K562 (cell line): ENCODE data around the gene BCAS3. TPM values are rescaled to one million over a fixed set of nuclear protein-coding genes. Genes with fewer than 3 reads are reported as not detected.
A peak's percentile ranks its signal among the peaks of the same experiment; 100 is the strongest.

Experiments
- ATAC-seq: fragments of 200-7000 bp; cut with Tn5 transposase; 3 replicates; pipeline ENCODE4 v1.9.1; 2020; ENCODE audit warnings: moderate library complexity
- BruUV-seq: library from RNA; stranded (reverse); fragments of 400-500 nt; replicated peaks from 2 replicates; lab custom pipeline; 2021; lab: Mats Ljungman, UMichigan
- CTCF ChIA-PET: fragments of 300-600 bp; formaldehyde crosslinking; extraction: SDS; loops from one replicate; lab custom pipeline; 2021; ENCODE audit warnings: low intra/inter-chr PET ratio; lab: Yijun Ruan, JAX
- POLR2A ChIA-PET: fragments of 300-600, 350-650 bp; sonication (Branson Sonifier 250); formaldehyde crosslinking; extraction: SDS; loops from one replicate; lab custom pipeline; 2021; ENCODE audit warnings: antibody characterized with exemption, inconsistent platforms; lab: Yijun Ruan, JAX
- DNase-seq, 4 experiments: peaks; one replicate each; pipeline versions ENCODE4 v3.0.0 to v3.0.0-alpha.2; 2011 to 2018; ENCODE audit warnings: low spot score in 3 of 4, mixed read lengths in 3 of 4; ENCODE audit errors: extremely low read depth in 1 of 4
- FAIRE-seq: peaks from 2 replicates; lab custom pipeline; 2011; peaks lifted over from hg19 to GRCh38; lab: Jason Lieb, UNC
- H2AFZ ChIP-seq: 2 replicates; pipeline ENCODE4 v1.6.0; 2011; ENCODE audit warnings: low read depth, low read length, control low read depth, inconsistent platforms
- H3K27ac ChIP-seq: fragments of 200-600 bp; 3 replicates; pipeline ENCODE4 v1.8.0; 2011; ENCODE audit warnings: low read depth, mild to moderate bottlenecking, control low read depth, inconsistent platforms, low read length, moderate library complexity, mixed read lengths; ENCODE audit errors: extremely low read depth
- H3K27me3 ChIP-seq, 2 experiments: fragments of 300-600 bp in 1 of 2; 2 replicates in 1 of 2; 3 replicates in 1 of 2; pipeline versions ENCODE4 v1.6.0 to v1.8.0; 2011; ENCODE audit warnings: inconsistent platforms in 2 of 2, low read length in 2 of 2, mild to moderate bottlenecking in 1 of 2, mixed read lengths in 1 of 2, moderate library complexity in 1 of 2; ENCODE audit not compliant: control insufficient read depth in 2 of 2, insufficient read depth in 2 of 2
- H3K36me3 ChIP-seq: fragments of 300-600 bp; 3 replicates; pipeline ENCODE4 v1.8.0; 2011; ENCODE audit warnings: mild to moderate bottlenecking, low read length, inconsistent platforms; ENCODE audit not compliant: control insufficient read depth, insufficient read depth
- H3K4me1 ChIP-seq, 2 experiments: fragments of 200-600 bp in 1 of 2; replicated peaks in 1 of 2; 2 replicates in 1 of 2; 3 replicates in 1 of 2; pipeline versions ENCODE4 v1.5.1 to v1.8.0; 2011; ENCODE audit warnings: inconsistent platforms in 2 of 2, low read length in 2 of 2, mild to moderate bottlenecking in 1 of 2, mixed read lengths in 1 of 2, moderate library complexity in 1 of 2; ENCODE audit not compliant: control insufficient read depth in 2 of 2, insufficient read depth in 2 of 2
- H3K4me2 ChIP-seq: 2 replicates; pipeline ENCODE4 v1.6.1; 2011; ENCODE audit warnings: low read length, control low read depth, inconsistent platforms, mixed read lengths; ENCODE audit not compliant: insufficient read depth
- H3K4me3 ChIP-seq: fragments of 200-600 bp; sonication (generic), shearing (Covaris generic); 2 replicates; pipeline ENCODE4 v1.5.1; 2016; ENCODE audit warnings: control low read depth, inconsistent platforms
- H3K79me2 ChIP-seq: fragments of 200-600 bp; 3 replicates; pipeline ENCODE4 v1.8.0; 2011; ENCODE audit warnings: low read length, inconsistent platforms; ENCODE audit not compliant: control insufficient read depth, insufficient read depth
- H3K9ac ChIP-seq, 2 experiments: 2 replicates each; pipeline versions ENCODE4 v1.6.0 to v1.6.1; 2011; ENCODE audit warnings: low read depth in 2 of 2, low read length in 2 of 2, control low read depth in 1 of 2, inconsistent platforms in 1 of 2, mild to moderate bottlenecking in 1 of 2, mixed read lengths in 1 of 2; ENCODE audit not compliant: insufficient read depth in 1 of 2
- H3K9me1 ChIP-seq: one replicate; pipeline ENCODE4 v1.6.0; 2011; ENCODE audit warnings: inconsistent platforms, mild to moderate bottlenecking, low read length, moderate library complexity; ENCODE audit not compliant: control insufficient read depth, insufficient read depth
- H3K9me3 ChIP-seq: replicated peaks from 2 replicates; pipeline ENCODE4 v1.5.1; 2011; ENCODE audit warnings: low read depth, low read length, inconsistent platforms; ENCODE audit not compliant: control insufficient read depth, insufficient read depth
- H4K20me1 ChIP-seq: replicated peaks from 2 replicates; pipeline ENCODE4 v1.6.1; 2011; ENCODE audit warnings: low read length, inconsistent platforms, mixed read lengths; ENCODE audit not compliant: control insufficient read depth, insufficient read depth
- ARID2 ChIP-seq: fragments of 450-650 bp; IDR thresholded peaks from 2 replicates; pipeline ENCODE4 v1.6.1; 2017; ENCODE audit warnings: antibody characterized with exemption, mild to moderate bottlenecking
- BRF2 ChIP-seq: IDR thresholded peaks from 3 replicates; pipeline ENCODE4 v1.6.1; 2011; ENCODE audit warnings: borderline replicate concordance, mild to moderate bottlenecking; ENCODE audit not compliant: insufficient read length, insufficient read depth
- CEBPB ChIP-seq: fragments of 450-650 bp; IDR thresholded peaks from 2 replicates; pipeline ENCODE4 v1.6.1; 2016; ENCODE audit warnings: missing genetic modification characterization, missing compliant biosample characterization
- HIVEP1 ChIP-seq: fragments of 250-450 bp; sonication (Bioruptor Pico); IDR thresholded peaks from 2 replicates; pipeline ENCODE4 v1.4.0; 2020; ENCODE audit warnings: mild to moderate bottlenecking
- IRF2 ChIP-seq: sonication (generic); formaldehyde crosslinking; IDR thresholded peaks from 2 replicates; pipeline ENCODE4 v1.8.1; 2022; ENCODE audit warnings: mild to moderate bottlenecking, missing genetic modification reagents
- MTA1 ChIP-seq: fragments of 450-650 bp; IDR thresholded peaks from 2 replicates; pipeline ENCODE4 v1.6.1; 2017; ENCODE audit warnings: borderline replicate concordance
- NR2C2 ChIP-seq, 2 experiments: fragments of 200-800 bp in 1 of 2; sonication (Bioruptor generic) in 1 of 2; sonication (generic) in 1 of 2; formaldehyde crosslinking in 1 of 2; IDR thresholded peaks; 2 replicates each; pipeline versions ENCODE4 v1.6.1 to v1.8.0; 2016 to 2022; ENCODE audit warnings: mild to moderate bottlenecking in 1 of 2, missing compliant biosample characterization in 1 of 2, missing genetic modification characterization in 1 of 2, missing genetic modification reagents in 1 of 2
- ZKSCAN8 ChIP-seq: fragments of 200-800 bp; sonication (Bioruptor generic); IDR thresholded peaks from 2 replicates; pipeline ENCODE4 v1.6.1; 2016; ENCODE audit warnings: missing genetic modification characterization, missing compliant biosample characterization
- ZNF224 ChIP-seq: sonication (generic); formaldehyde crosslinking; IDR thresholded peaks from 2 replicates; pipeline ENCODE4 v1.8.0; 2022; ENCODE audit warnings: mild to moderate bottlenecking, missing genetic modification reagents
- ZNF699 ChIP-seq: fragments of 250-450 bp; sonication (Bioruptor Pico); IDR thresholded peaks from 2 replicates; pipeline ENCODE4 v1.8.0; 2021; ENCODE audit warnings: mild to moderate bottlenecking, moderate library complexity; ENCODE audit not compliant: insufficient replicate concordance
- ZNF766 ChIP-seq: fragments of 200-800 bp; sonication (Bioruptor generic); conservative IDR thresholded peaks from 2 replicates; pipeline ENCODE4 v1.6.1; 2016; ENCODE audit warnings: missing genetic modification characterization, missing compliant biosample characterization
- WGBS: fragments of 100-300 bp; shearing (Covaris generic); methylation state at CpG from one replicate; pipeline ENCODE4 v1.1.6; 2016; ENCODE audit warnings: low coverage, mixed read lengths; ENCODE audit not compliant: insufficient coverage; ENCODE audit errors: missing lambda C conversion rate; 5-methylcytosine and 5-hydroxymethylcytosine counted together
- in situ Hi-C: fragments of 300-500 bp; cut with MboI; formaldehyde crosslinking; loops from 4 replicates; pipeline ENCODE4 v1.15.0; 2018; ENCODE audit warnings: inconsistent platforms, mixed read lengths
- intact Hi-C: fragments of 100-400 bp; cut with micrococcal nuclease; formaldehyde crosslinking; loops from 2 replicates; pipeline ENCODE4 v1.14.2; 2022
- polyA plus RNA-seq, 8 experiments: library from polyadenylated mRNA; depleted of rRNA in 4 of 8; stranded (reverse) in 5 of 8; unstranded in 3 of 8; fragments of >200 nt; fragmentation: Nextera tagmentation in 2 of 8; fragmentation: Illumina TruSeq in 1 of 8; extraction: Ambion mirVana in 2 of 8; extraction: Trizol in 1 of 8; gene quantifications; 2 replicates each; pipeline versions ENCODE4 v1.2.1 to v1.2.3, GENCODE V29; 2011 to 2014; ENCODE audit warnings: inconsistent platforms in 1 of 8, missing spikeins in 1 of 8
- total RNA-seq, 7 experiments: library from RNA; depleted of rRNA in 6 of 7; stranded (reverse); fragments of >200 nt in 6 of 7; fragmentation: Illumina TruSeq in 2 of 7; extraction: Trizol in 2 of 7; gene quantifications; 2 replicates each; pipeline versions ENCODE4 v1.2.1 to v1.2.3, GENCODE V29; 2011 to 2021; ENCODE audit warnings: low replicate concordance in 1 of 7

BCAS3 gene
- total and polyA plus RNA-seq, 9 of the 15 experiments (the other 6 are each of a cell fraction or from before 2014, with no cell fraction given), result 1.9 to 5.5 (median 3.5) TPM

GRCh38 chr17:61164517-61164916, 486.9 kb downstream of the BCAS3 start:
- no peaks in the 10 kb centered on the region for H3K27me3 ChIP-seq
- no TSS peak for BruUV-seq
- TF ChIP-seq IRF2 (no peak), ZNF766 (CRISPR knock-in tag) (0 out of 2 replicates have a peak, but pooled peaks have one; percentile 36)
- no peaks in the 10 kb centered on the region for H3K36me3 ChIP-seq
- intact Hi-C loops, result no loop called here
- no peaks in the 10 kb centered on the region for H4K20me1 ChIP-seq
- H2AFZ ChIP-seq, result no peak overlapping the region
- H3K9ac ChIP-seq, result no peak overlapping the region
- 36% methylated on average over 3 of the region's 3 CpGs for WGBS
- no peaks in the 10 kb centered on the region; a peak in 1 of 5 replicates for H3K4me1 ChIP-seq
- no peak overlapping the region for H3K27ac ChIP-seq
- ATAC-seq (no peak), FAIRE-seq (no peak), DNase-seq (no peak)
- ChIA-PET CTCF (no interaction called here), POLR2A (no interaction called here)
- no peak overlapping the region for H3K4me2 ChIP-seq
- H3K79me2 ChIP-seq, result no peaks in the 10 kb centered on the region
- H3K9me3 ChIP-seq, result peaks cover 3% of the 10 kb centered on the region; the same call in 1 of the 2 replicates
- in situ Hi-C loops, result no loop called here
- H3K9me1 ChIP-seq, result no peaks in the 10 kb centered on the region
- no peak overlapping the region for H3K4me3 ChIP-seq

- CTCF ChIA-PET, result no interaction called here
- Histone ChIP-seq H3K4me2 (no peak overlapping the region), H3K9me3 (peaks cover 3% of the 10 kb centered on the region; the same call in 1 of the 2 replicates), H4K20me1 (no peaks in the 10 kb centered on the region), H3K79me2 (no peaks in the 10 kb centered on the region), H3K27ac (no peak overlapping the region), H3K9me1 (no peaks in the 10 kb centered on the region), H2AFZ (no peak overlapping the region), H3K4me3 (no peak overlapping the region), H3K4me1 (no peaks in the 10 kb centered on the region), H3K9ac (no peak overlapping the region), H3K36me3 (no peaks in the 10 kb centered on the region), H3K27me3 (no peaks in the 10 kb centered on the region)
- FAIRE-seq, result no peak
- in situ Hi-C loops, result no loop called here
- no TSS peak for BruUV-seq
- intact Hi-C loops, result no loop called here
- TF ChIP-seq NR2C2 (CRISPR knock-in tag; IDR thresholded peaks at IDR 0.05) (no peak), NR2C2 (tag; IDR thresholded peaks at IDR 0.05) (no peak), ZNF224 (CRISPR knock-in tag) (no peak), ZNF699 (no peak), ARID2 (no peak), BRF2 (no peak), MTA1 (no peak), CEBPB (tag) (no peak), ZKSCAN8 (CRISPR knock-in tag) (no peak), HIVEP1 (CRISPR knock-in tag) (no peak)
- POLR2A ChIA-PET, result no interaction called here
- ATAC-seq, result no peak
- 10% methylated on average over 1 of the region's 1 CpG for WGBS
- no peak for DNase-seq
Measured at GRCh38 chr17:61167075-61167474, 489.4 kb downstream of the BCAS3 start.
